ENCODE results near the gene MYBPC3.

GRCh38 chr11:47296045-47296444 lies 56.5 kb downstream of the MYBPC3 start:
- TF ChIP-seq CTCF (IDR thresholded peaks at IDR 0.05), result no peak
- no peak for TF ChIP-seq EP300 (IDR thresholded peaks at IDR 0.05)
